PC-9 (cell line): ENCODE measurements around the gene LIMA1.

Experiments used
- CTCF ChIP-seq: fragments of 200-600 bp; sonication (generic); conservative IDR thresholded peaks from 2 replicates; pipeline ENCODE4 v1.6.1; 2017; ENCODE audit warnings: mixed run types, antibody characterized with exemption, mild to moderate bottlenecking, moderate library complexity
- EZH2 ChIP-seq: fragments of 200-600 bp; sonication (generic); IDR thresholded peaks from 2 replicates; pipeline ENCODE4 v1.8.0; 2017; ENCODE audit warnings: antibody characterized with exemption, low read depth

DNA sequence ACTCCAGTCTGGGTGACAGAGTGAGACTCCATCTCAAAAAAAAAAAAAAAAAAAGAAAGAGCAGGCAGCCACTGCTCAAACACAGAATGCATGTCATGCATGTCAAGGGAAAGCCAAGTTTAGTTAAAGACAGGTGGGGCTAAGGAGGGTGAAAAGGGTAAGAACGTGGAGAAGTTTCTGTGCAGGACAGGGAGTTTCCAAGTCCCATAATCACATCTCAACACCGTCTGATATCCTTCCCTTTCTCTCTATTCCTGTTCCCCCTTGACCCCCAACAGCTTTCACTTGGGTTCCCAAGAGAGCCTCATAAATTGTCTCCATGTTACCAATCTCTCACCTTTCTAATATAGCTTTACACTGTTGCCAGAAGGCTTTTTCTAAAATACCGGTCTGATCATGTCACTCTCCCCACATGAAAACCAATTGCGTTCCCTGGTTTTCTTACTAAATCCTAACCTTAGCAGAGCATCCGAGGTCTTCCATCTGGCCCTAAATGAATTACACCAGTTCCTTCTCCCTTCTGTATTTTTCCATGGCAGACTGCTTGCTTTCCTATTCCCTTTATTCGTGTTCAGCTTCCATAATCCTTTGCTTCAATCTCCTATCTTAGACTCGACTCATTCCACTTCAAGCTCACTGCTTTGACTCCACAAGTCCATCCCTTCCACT is 37.0 kb downstream of the LIMA1 start:
- TF ChIP-seq CTCF (no peak), EZH2 (no peak)
